ENCODE measurements around the gene DKKL1.

The DKKL1 gene

GRCh38 chr19:49336482-49337266 is 27.0 kb upstream of the DKKL1 start:
- Histone ChIP-seq H4K20me1 (ENCODE audit: insufficient read depth, low read length) (no peaks in the 10 kb centered on the region), H3K4me2 (ENCODE audit: low read length) (peak overlapping the region; percentile 78), H3K27ac (ENCODE audit: low read depth, low read length, poor library complexity, severe bottlenecking) (peak overlapping the region; percentile 96), H3K27me3 (ENCODE audit: insufficient read depth, low read length) (no peaks in the 10 kb centered on the region), H3K36me3 (ENCODE audit: insufficient read depth, low read length) (peaks cover 49% of the 10 kb centered on the region), H3K4me1 (ENCODE audit: insufficient read depth, low read length, severe bottlenecking) (peaks cover 91% of the 10 kb centered on the region), H3K9ac (ENCODE audit: low read length) (peak overlapping the region; percentile 93), H3K9me2 (ENCODE audit: low read depth, low read length) (no peaks in the 10 kb centered on the region), H2AFZ (ENCODE audit: low read length) (no peak overlapping the region), H3K79me2 (ENCODE audit: insufficient read depth, low read length) (peaks cover 5% of the 10 kb centered on the region; the same call in 1 of the 2 replicates), H3K9me3 (ENCODE audit: low read length) (no peaks in the 10 kb centered on the region), H3F3A (ENCODE audit: insufficient read depth, low read length) (0 out of 2 replicates have a peak, but pooled peaks cover 7% of the 10 kb centered on the region), H3K4me3 (ENCODE audit: low read depth, low read length, poor library complexity, severe bottlenecking) (peak overlapping the region; percentile 84)
- TF ChIP-seq EZH2 (IDR thresholded peaks at IDR 0.05; ENCODE audit: borderline replicate concordance, low read length) = no peak
- TF ChIP-seq CTCF (IDR thresholded peaks at IDR 0.05; ENCODE audit: low read length) = no peak

GRCh38 chr19:49337267-49338022 is 26.2 kb upstream of the DKKL1 start:
- 0 out of 2 replicates have a peak, but pooled peaks cover 3% of the 10 kb centered on the region for H3F3A ChIP-seq (ENCODE audit: insufficient read depth, low read length)
- H3K79me2 ChIP-seq (ENCODE audit: insufficient read depth, low read length) = peaks cover 5% of the 10 kb centered on the region; the same call in 1 of the 2 replicates
- H3K9me2 ChIP-seq (ENCODE audit: low read depth, low read length) = no peaks in the 10 kb centered on the region
- TF ChIP-seq CTCF (IDR thresholded peaks at IDR 0.05; ENCODE audit: low read length) (no peak), EZH2 (IDR thresholded peaks at IDR 0.05; ENCODE audit: borderline replicate concordance, low read length) (no peak)
- peak overlapping the region; percentile 96 for H3K27ac ChIP-seq (ENCODE audit: low read depth, low read length, poor library complexity, severe bottlenecking)
- H3K9me3 ChIP-seq (ENCODE audit: low read length) = no peaks in the 10 kb centered on the region
- H3K4me1 ChIP-seq (ENCODE audit: insufficient read depth, low read length, severe bottlenecking) = peaks cover 84% of the 10 kb centered on the region
- H3K4me2 ChIP-seq (ENCODE audit: low read length) = peak overlapping the region; percentile 78
- H3K36me3 ChIP-seq (ENCODE audit: insufficient read depth, low read length) = peaks cover 49% of the 10 kb centered on the region
- H4K20me1 ChIP-seq (ENCODE audit: insufficient read depth, low read length) = no peaks in the 10 kb centered on the region
- H3K9ac ChIP-seq (ENCODE audit: low read length) = peak overlapping the region; percentile 93
- peak overlapping the region; percentile 84 for H3K4me3 ChIP-seq (ENCODE audit: low read depth, low read length, poor library complexity, severe bottlenecking)
- no peaks in the 10 kb centered on the region for H3K27me3 ChIP-seq (ENCODE audit: insufficient read depth, low read length)
- H2AFZ ChIP-seq (ENCODE audit: low read length) = no peak overlapping the region

GRCh38 chr19:49338023-49338677 is 25.5 kb upstream of the DKKL1 start:
- H3K27ac ChIP-seq (ENCODE audit: low read depth, low read length, poor library complexity, severe bottlenecking) = peak overlapping the region; percentile 96
- H3K36me3 ChIP-seq (ENCODE audit: insufficient read depth, low read length) = peaks cover 49% of the 10 kb centered on the region
- no peak overlapping the region; the same call in 1 of the 2 replicates for H3K9ac ChIP-seq (ENCODE audit: low read length)
- H3K4me1 ChIP-seq (ENCODE audit: insufficient read depth, low read length, severe bottlenecking) = peaks cover 77% of the 10 kb centered on the region
- no peaks in the 10 kb centered on the region for H3K9me2 ChIP-seq (ENCODE audit: low read depth, low read length)
- H4K20me1 ChIP-seq (ENCODE audit: insufficient read depth, low read length) = no peaks in the 10 kb centered on the region
- TF ChIP-seq CTCF (IDR thresholded peaks at IDR 0.05; ENCODE audit: low read length) = no peak
- TF ChIP-seq EZH2 (IDR thresholded peaks at IDR 0.05; ENCODE audit: borderline replicate concordance, low read length) = no peak
- peak overlapping the region; percentile 78 for H3K4me2 ChIP-seq (ENCODE audit: low read length)
- H3F3A ChIP-seq (ENCODE audit: insufficient read depth, low read length) = 0 out of 2 replicates have a peak, but pooled peaks cover 3% of the 10 kb centered on the region
- H2AFZ ChIP-seq (ENCODE audit: low read length) = no peak overlapping the region
- no peaks in the 10 kb centered on the region for H3K9me3 ChIP-seq (ENCODE audit: low read length)
- peak overlapping the region; percentile 84 for H3K4me3 ChIP-seq (ENCODE audit: low read depth, low read length, poor library complexity, severe bottlenecking)
- H3K27me3 ChIP-seq (ENCODE audit: insufficient read depth, low read length) = no peaks in the 10 kb centered on the region
- peaks cover 5% of the 10 kb centered on the region; the same call in 1 of the 2 replicates for H3K79me2 ChIP-seq (ENCODE audit: insufficient read depth, low read length)
